ENCODE data around the gene SHISAL1. TPM values are rescaled to one million over a fixed set of nuclear protein-coding genes. Genes with fewer than 3 reads are reported as not detected.
A peak's percentile ranks its signal among the peaks of the same experiment; 100 is the strongest.

The SHISAL1 gene
- not detected for total RNA-seq (2021; fragmentation: NEBNext Ultra II Directional; extraction: Animal tissue kit (Norgen Biotek cat#: 25700))
- long read RNA-seq = 0 reads

GRCh38 chr22:44312766-44313165 is at the start of gene SHISAL1:
Gene SHISAL1 (minus strand): TSS chr22:44312951. CDS start chr22:44300945, 12,006 bp downstream.
- Mint-ChIP-seq H3K4me3 (no peak within 1 kb of the TSS), H3K4me1 (ENCODE audit: low read depth) (peaks cover 34% of the 10 kb centered on the region), H3K9me3 (no peaks in the 10 kb centered on the region), H3K36me3 (ENCODE audit: low read depth) (no peaks in the 10 kb centered on the region), H3K27ac (peak within 1 kb of the TSS; percentile 55; the same call in 1 of the 2 replicates), H3K27me3 (ENCODE audit: insufficient read depth) (no peaks in the 10 kb centered on the region; the same call in 1 of the 2 replicates)
- DNase-seq = peak; percentile 0
- no peak for TF ChIP-seq CTCF (IDR thresholded peaks at IDR 0.05)

- Mint-ChIP-seq H3K9me3 (no peaks in the 10 kb centered on the region), H3K4me1 (ENCODE audit: low read depth) (peaks cover 30% of the 10 kb centered on the region), H3K36me3 (ENCODE audit: low read depth) (no peaks in the 10 kb centered on the region), H3K27ac (peak overlapping the region; percentile 87), H3K27me3 (ENCODE audit: insufficient read depth) (peaks cover 25% of the 10 kb centered on the region), H3K4me3 (peak overlapping the region; percentile 50)
- TF ChIP-seq CTCF (IDR thresholded peaks at IDR 0.05) = no peak
- DNase-seq = no peak
Observed at GRCh38 chr22:44361391-44362126, 48.8 kb upstream of the SHISAL1 start.

GRCh38 chr22:44360668-44361381 is 48.1 kb upstream of the SHISAL1 start:
- Mint-ChIP-seq H3K27me3 (ENCODE audit: insufficient read depth) (peaks cover 23% of the 10 kb centered on the region), H3K4me1 (ENCODE audit: low read depth) (peaks cover 30% of the 10 kb centered on the region), H3K9me3 (no peaks in the 10 kb centered on the region), H3K4me3 (peak overlapping the region; percentile 50), H3K27ac (peak overlapping the region; percentile 87), H3K36me3 (ENCODE audit: low read depth) (no peaks in the 10 kb centered on the region)
- TF ChIP-seq CTCF (IDR thresholded peaks at IDR 0.05) = peak; percentile 51
- peak; percentile 75 for DNase-seq

- no peak for TF ChIP-seq CTCF (IDR thresholded peaks at IDR 0.05)
- no peak for DNase-seq
- peaks cover 27% of the 10 kb centered on the region for H3K27me3 Mint-ChIP-seq (ENCODE audit: insufficient read depth)
- H3K4me3 Mint-ChIP-seq = peak overlapping the region; percentile 50; the same call in 1 of the 2 replicates
- peaks cover 30% of the 10 kb centered on the region for H3K4me1 Mint-ChIP-seq (ENCODE audit: low read depth)
- H3K36me3 Mint-ChIP-seq (ENCODE audit: low read depth) = no peaks in the 10 kb centered on the region
- no peaks in the 10 kb centered on the region for H3K9me3 Mint-ChIP-seq
- peak overlapping the region; percentile 87 for H3K27ac Mint-ChIP-seq
Observed at GRCh38 chr22:44360306-44360667, 47.5 kb upstream of the SHISAL1 start.

- TF ChIP-seq CTCF (IDR thresholded peaks at IDR 0.05) = no peak
- DNase-seq = no peak
- Mint-ChIP-seq H3K4me1 (ENCODE audit: low read depth) (peaks cover 30% of the 10 kb centered on the region), H3K4me3 (no peak overlapping the region), H3K27ac (no peak overlapping the region), H3K9me3 (no peaks in the 10 kb centered on the region), H3K36me3 (ENCODE audit: low read depth) (no peaks in the 10 kb centered on the region), H3K27me3 (ENCODE audit: insufficient read depth) (peaks cover 26% of the 10 kb centered on the region)
Observed at GRCh38 chr22:44359496-44360110, 46.9 kb upstream of the SHISAL1 start.

All from HFFc6 (cell line).